GM18526 (cell line): ENCODE results near the gene OTOS.

Experiments
- POLR2A ChIP-seq: IDR thresholded peaks from 3 replicates; pipeline ENCODE4 v1.6.1; 2011; ENCODE audit not compliant: insufficient read length; ENCODE audit errors: extremely low read depth

OTOS gene

GRCh38 chr2:240140511-240140910 is at the start of gene OTOS:
Gene OTOS (minus strand): TSS chr2:240140658. CDS start chr2:240140326, 332 bp downstream.
- TF ChIP-seq POLR2A, result no peak

DNA sequence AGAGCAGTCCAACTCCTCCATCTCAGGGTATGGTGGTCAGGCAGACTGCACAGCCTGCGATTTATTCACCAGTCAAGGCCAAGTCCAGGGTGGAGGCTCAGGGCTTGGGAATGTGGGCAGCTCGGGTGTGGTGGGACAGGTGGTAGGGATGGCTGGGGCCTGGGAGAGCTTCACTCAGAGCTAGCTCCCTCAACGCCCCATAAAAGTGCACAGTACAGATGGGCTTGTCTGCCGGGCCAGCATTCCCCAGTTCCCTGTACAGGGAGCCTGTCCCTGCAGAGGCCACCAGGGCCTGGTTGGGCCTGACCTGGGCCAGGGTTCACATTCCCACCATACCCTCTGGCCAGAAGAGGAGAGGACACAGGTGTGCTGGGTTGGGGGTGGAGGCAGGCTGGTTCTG is 49.2 kb upstream of the OTOS start:
- TF ChIP-seq POLR2A, result no peak

GRCh38 chr2:240187989-240188590 is 47.6 kb upstream of the OTOS start:
- no peak for TF ChIP-seq POLR2A

DNA sequence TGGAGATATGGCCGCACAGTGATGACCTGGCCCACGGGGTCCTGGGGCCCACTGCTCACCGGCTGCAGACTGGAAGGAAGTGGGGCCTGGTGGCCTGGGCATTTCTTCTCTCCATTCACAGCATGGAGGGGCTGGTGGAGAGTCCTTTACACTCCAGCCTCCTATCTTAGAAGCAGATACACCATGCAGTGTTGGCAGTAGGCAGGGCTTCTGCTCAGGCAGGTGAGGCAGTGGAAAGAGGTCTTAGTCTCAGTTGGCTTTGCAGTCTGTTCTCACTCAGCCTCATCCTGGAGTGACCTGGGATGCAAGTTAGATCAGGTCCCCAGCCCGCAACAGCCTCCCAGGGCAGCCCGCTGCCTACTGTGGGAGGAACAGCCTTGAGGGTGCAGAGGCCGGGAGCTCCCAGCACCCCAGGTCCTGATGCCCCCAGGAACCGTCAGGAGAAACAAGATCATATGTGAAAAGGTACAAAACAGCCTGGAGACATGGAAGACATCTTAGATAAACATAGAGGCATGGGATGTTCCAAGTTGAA is 45.8 kb upstream of the OTOS start:
- TF ChIP-seq POLR2A, result no peak

DNA sequence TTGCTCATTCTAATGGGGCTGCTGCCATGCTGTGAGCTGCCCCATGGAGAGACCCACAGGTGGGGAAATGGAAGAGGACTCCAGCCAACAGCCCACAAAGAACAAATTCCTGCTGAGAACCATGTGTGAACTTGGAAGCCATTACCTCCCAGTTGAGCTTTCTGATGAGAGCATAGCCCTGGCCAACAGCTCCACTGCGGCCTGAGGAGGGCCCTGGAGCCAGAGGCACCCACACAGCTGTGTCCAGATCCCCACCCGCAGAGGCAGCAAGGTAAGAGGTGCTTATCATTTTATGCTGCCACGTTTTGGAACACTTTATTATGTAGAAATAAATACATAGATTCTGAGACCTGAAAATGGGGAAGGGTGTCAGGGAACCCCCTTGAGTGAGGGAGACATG is 44.2 kb upstream of the OTOS start:
- TF ChIP-seq POLR2A, result no peak

DNA sequence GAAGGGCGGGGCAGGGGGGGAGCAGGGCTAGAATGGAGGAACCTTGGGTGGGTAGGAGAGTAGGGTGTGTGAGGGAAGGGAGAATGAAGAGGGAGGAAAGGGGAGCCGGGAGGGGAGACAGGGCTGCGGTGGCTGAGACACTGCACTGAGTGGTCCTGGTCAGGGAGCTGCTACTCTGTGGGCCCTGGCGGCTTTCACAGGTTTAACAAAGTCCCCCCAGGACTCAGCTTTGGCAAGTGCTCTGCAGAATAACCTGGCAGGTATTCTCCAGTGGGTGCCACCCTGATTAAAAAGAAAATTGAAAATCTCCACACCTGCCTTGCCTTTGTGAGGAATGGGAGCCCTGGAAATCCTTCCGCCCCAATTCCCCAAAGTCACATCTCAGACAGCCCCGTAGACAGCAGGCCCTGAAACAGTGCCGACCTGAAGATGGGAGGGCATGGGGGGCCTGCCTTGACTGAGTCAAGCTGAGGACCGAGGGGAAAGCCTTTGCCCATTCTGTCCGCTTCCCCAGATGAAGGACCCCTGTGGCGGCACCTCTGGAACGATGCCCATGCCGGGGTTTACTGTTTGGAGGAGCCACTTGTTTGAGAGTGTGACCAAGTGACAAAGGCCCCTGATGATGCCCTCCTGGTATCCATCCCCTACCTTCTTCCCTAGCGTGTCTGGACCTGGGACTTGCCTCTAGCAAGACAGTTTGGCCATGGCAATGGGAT is 43.6 kb upstream of the OTOS start:
- TF ChIP-seq POLR2A, result no peak

DNA sequence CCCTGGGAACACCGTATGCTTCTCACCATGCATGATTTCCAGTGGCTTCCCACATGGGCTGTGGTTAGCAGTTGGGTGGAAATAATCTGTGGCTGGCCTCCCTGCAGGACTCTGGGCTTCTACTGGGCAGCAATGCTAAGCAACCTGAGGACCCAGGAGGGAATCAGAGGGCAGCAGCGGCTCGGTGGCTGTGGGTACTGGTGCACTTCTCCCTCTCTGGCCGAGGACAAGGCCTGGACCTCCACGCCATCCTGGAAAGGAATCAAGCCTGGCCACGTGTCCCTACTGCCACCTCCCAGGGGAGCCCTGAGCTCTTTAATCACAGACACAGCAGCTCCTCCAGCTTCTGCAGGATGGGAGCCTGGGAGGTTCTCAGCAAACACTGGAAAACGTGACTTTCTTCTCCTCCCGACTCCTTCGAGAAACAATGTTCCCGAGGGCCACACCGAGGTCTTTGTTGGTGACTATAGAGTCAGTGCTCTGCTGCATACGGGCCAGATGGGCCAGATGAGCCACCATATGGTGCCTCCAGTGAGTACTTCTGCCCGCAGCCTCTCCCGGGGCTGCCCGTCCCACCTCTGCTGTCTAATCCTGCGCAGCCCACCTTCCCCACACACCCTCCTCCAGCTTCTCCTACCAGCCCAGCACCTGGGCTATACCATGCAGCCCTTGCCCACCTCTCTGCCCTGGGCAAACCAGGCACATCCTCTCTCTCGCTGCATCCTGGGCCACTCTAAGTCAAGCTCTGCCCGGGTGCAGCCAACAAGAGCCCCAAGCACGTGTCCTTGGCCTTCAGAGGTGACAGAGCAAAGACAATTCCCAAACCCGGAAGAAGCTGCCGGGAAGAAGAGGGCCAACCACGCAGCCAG is 42.8 kb upstream of the OTOS start:
- TF ChIP-seq POLR2A, result no peak

DNA sequence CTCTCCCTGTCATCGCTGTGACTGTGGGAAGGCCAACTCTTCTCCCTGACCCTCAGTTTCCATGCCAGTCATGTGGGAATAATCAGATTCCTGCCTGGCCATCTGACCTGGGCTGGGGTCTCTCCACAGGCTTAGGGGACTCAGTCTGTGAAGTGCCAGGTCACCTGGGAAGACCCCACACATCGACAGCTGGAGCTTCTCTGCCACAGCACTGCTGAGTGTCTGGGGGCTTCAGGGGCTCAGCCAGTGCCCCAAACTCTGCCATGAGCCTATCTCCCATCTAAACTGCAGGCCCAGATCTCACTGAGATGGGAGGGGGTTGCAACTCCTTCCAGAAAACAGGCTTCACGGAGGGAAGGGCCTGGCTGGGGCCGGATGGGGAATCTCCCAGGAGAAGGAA is 42.0 kb upstream of the OTOS start:
- no peak for TF ChIP-seq POLR2A

DNA sequence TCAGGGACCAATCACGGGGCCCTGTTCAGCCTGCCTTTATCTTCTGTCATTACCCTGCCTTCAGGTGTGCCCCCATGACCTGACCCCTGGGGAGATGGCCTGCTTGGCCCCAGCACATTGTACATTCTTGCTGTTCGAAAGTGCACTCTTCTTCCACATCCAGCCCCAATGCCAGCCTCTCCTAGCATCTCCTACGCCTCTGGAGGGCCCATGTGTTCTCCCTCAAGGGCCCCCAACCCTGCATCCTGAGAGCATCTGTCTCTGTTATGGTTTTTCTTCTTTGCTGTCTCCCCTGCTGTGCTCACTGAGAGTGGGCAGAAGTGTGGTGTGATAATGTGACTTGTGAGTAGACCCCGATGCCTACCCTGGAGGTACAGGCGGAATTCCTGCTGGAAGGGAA is 41.5 kb upstream of the OTOS start:
- TF ChIP-seq POLR2A, result no peak

DNA sequence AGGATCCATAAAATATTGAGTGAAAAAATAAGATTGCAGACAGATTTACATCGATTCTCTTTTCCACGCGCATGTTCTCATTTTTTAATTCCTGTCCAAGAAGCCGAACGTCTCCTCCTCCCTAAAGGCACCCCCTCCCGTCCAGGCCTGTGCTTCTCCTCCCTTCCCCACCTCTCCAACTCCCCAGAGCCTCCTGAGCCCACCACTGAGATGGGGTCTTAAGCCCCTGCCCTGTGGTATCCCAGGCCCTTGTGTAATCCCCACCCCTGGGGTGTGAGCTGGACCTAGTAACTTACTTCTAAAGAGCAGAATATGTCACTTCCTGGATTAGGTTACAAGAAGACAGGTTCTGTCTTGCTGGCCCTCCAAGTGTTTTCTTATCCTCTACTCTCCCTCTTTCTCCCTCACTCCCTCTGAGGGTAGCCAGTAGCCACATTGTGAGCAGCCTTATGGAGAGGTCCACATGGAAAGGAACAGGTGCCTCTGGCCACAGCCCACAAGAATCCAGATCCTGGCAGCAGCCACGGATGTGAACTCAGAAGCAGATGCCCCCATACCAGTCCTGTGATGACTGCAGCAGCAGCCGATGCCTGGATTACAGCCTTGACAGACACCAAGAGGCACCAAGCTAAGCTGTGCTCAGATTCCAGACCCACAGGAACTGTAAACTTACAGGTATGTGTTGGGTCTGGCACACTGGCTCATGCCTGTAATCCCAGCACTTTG is 39.6 kb upstream of the OTOS start:
- no peak for TF ChIP-seq POLR2A

DNA sequence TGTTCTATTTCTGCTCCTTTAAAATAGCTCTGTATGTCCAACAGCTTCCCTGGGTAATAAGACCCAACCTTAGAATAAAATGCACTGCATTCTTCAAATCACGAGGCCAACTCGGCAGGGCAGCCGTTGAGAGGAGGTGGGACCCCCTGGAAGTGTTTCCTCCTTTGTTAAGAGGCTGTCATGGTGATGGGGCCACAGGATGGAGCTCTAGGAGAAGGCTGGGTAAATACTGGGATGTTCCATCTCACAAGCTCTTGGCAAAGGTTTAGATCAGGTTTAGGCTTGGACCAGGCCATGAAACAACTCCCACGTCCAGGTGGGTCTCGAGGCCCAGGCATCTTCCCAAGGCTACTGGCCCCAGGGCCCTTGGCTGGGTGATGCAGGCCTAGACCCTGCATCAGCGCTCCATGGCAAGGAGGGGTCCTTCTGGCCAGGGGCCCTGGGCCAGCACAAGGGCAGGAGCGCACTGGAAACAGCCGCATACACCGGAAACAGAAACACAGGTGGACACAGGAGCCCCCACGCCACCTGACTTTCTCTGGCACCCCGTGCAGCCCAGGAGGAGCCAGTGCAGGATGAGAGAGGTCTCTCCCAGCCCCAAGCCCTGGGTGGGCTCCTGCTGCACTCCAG is 38.8 kb upstream of the OTOS start:
- no peak for TF ChIP-seq POLR2A

DNA sequence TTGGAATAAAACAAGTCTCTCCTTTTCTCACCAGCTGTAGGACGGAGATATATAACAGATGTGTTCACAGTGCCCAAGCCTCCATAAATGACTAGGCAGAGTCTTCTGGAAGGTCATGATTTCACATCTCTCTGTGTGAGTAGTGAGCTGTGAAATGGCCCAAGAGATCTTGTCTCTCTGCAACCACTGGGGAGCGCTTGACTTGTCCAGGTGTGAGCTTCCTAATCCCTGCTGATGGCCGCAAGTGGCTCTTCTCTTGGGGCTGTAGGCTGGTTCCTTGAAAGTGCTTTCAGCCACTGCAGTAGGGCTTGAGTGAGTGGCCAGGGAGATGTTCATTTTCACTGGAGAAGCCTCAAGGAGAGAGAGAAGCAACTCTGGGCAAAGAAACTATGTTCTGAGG is 38.1 kb upstream of the OTOS start:
- TF ChIP-seq POLR2A, result no peak

DNA sequence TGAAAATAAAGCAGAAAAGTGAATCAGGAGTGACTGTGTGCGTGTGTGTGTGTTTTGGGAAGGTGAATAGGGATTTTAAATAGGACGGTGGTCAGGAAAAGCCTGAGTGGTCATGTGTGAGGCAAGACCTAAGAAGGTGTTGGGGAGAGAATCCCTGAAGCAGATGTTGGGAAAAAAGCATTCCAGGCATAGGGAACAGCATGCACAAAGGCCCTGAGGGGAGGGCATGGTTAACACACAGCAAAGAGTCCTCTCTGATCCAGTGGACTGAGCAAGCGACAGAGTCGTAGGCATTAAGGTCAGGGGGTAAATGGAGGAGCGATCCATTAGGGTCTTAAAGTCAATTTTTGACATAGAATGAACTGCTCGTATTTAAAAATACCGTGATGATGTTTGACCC is 34.0 kb upstream of the OTOS start:
- no peak for TF ChIP-seq POLR2A

GRCh38 chr2:240172071-240172895 is 31.8 kb upstream of the OTOS start:
- TF ChIP-seq POLR2A, result no peak
